Aorta (tissue), 4 donors: ENCODE measurements around the gene CCL24. TPM values are rescaled to one million over a fixed set of nuclear protein-coding genes. Genes with fewer than 3 reads are reported as not detected.

Source experiments
- polyA plus RNA-seq, 2 donors: library from polyadenylated mRNA; stranded (reverse); fragments of 200-250 nt; gene quantifications; one replicate each; pipeline ENCODE4 v1.2.3, GENCODE V29; 2013
- total RNA-seq, 2 donors: library from RNA; stranded (reverse); fragmentation: NEBNext Ultra II Directional; extraction: Animal tissue kit (Norgen Biotek cat#: 25700); gene quantifications; one replicate each; pipeline ENCODE4 v1.2.1, GENCODE V29; 2021
- donor health status: healthy with polysubstance abuse.
- donor health status: Bipolar disorder and iron deficiency.
- donor health status: DM: no; HTN: no; CAD: no.
- donor health status: DM: yes; HTN: yes; CAD: no.

CCL24 gene
- total and polyA plus RNA-seq, 4 donors, result 1.00 to 3.3 (median 1.7) TPM

Other genes with a start within 250 kb of the CCL24 start
- 10 to 100 TPM; 56.8 to 87.9 TPM for gene HIP1, start 74.9 kb downstream of the CCL24 start, total RNA-seq
- gene HIP1, start 74.9 kb downstream of the CCL24 start, polyA plus RNA-seq, result 10 to 100 TPM; 10.6 to 29.7 TPM
- gene CCL26, start 41.6 kb downstream of the CCL24 start, total RNA-seq, result 1 to 10 TPM in 1 of 2 donors, not detected in 1; 1.9 TPM
- gene CCL26, start 41.6 kb downstream of the CCL24 start, polyA plus RNA-seq, result 1 to 10 TPM in 1 of 2 donors, not detected in 1; 2.0 TPM
- gene RHBDD2, start 65.2 kb upstream of the CCL24 start, total RNA-seq, result 10 to 100 TPM; 31.1 to 40.1 TPM
- gene RHBDD2, start 65.2 kb upstream of the CCL24 start, polyA plus RNA-seq, result 10 to 100 TPM; 23.9 to 71.3 TPM
- gene POR, start 101.3 kb upstream of the CCL24 start, total RNA-seq, result 100 to 1,000 TPM in 1 of 2 donors, 10 to 100 TPM in 1; 87.4 to 121 TPM
- gene POR, start 101.3 kb upstream of the CCL24 start, polyA plus RNA-seq, result 10 to 100 TPM; 40.4 to 71.8 TPM
- gene TMEM120A, start 180.8 kb upstream of the CCL24 start, total RNA-seq, result 10 to 100 TPM; 53.8 to 75.1 TPM
- gene TMEM120A, start 180.8 kb upstream of the CCL24 start, polyA plus RNA-seq, result 100 to 1,000 TPM in 1 of 2 donors, 10 to 100 TPM in 1; 84.0 to 144 TPM
- 10 to 100 TPM in 1 of 2 donors, 1 to 10 TPM in 1; 6.1 to 16.8 TPM for gene STYXL1, start 234.2 kb upstream of the CCL24 start, total RNA-seq
- gene STYXL1, start 234.2 kb upstream of the CCL24 start, polyA plus RNA-seq, result 10 to 100 TPM; 16.2 to 18.7 TPM
- gene MDH2, start 234.3 kb upstream of the CCL24 start, total RNA-seq, result 10 to 100 TPM; 68.4 to 87.9 TPM
- gene MDH2, start 234.3 kb upstream of the CCL24 start, polyA plus RNA-seq, result 10 to 100 TPM; 65.3 to 66.7 TPM